Parathyroid adenoma (tissue), 2 donors: ENCODE data around the gene CABCOCO1.

Source experiments
- H2AFZ ChIP-seq: fragments of 300-600 bp; sonication (generic); one replicate; pipeline ENCODE4 v1.7.0; 2017; ENCODE audit warnings: antibody characterized with exemption, mild to moderate bottlenecking
- H3K27ac ChIP-seq: fragments of 300-600 bp; sonication (generic); one replicate; pipeline ENCODE4 v1.7.0; 2017
- H3K27me3 ChIP-seq: fragments of 300-600 bp; sonication (generic); one replicate; pipeline ENCODE4 v1.7.0; 2017; ENCODE audit warnings: low read length; ENCODE audit not compliant: control insufficient read depth, insufficient read depth
- H3K36me3 ChIP-seq: fragments of 300-600 bp; sonication (generic); one replicate; pipeline ENCODE4 v1.7.0; 2017; ENCODE audit warnings: low read length; ENCODE audit not compliant: control insufficient read depth, insufficient read depth
- H3K4me1 ChIP-seq: fragments of 300-600 bp; sonication (generic); one replicate; pipeline ENCODE4 v1.7.0; 2017; ENCODE audit warnings: control low read depth
- H3K4me2 ChIP-seq: fragments of 300-600 bp; sonication (generic); one replicate; pipeline ENCODE4 v1.7.0; 2017; ENCODE audit warnings: low read length
- H3K4me3 ChIP-seq: fragments of 300-600 bp; sonication (generic); one replicate; pipeline ENCODE4 v1.7.0; 2017; ENCODE audit warnings: low read depth, low read length
- H3K79me2 ChIP-seq: fragments of 300-600 bp; sonication (generic); one replicate; pipeline ENCODE4 v1.7.0; 2017; ENCODE audit warnings: control low read depth
- H3K9ac ChIP-seq: fragments of 300-600 bp; sonication (generic); one replicate; pipeline ENCODE4 v1.7.0; 2017; ENCODE audit warnings: mild to moderate bottlenecking
- H3K9me3 ChIP-seq: fragments of 300-600 bp; sonication (generic); one replicate; pipeline ENCODE4 v1.7.0; 2017; ENCODE audit warnings: low read length; ENCODE audit not compliant: control insufficient read depth
- TF ChIP-seq, protein P1 (sequence below): fragments of 300-600 bp; sonication (generic); IDR thresholded peaks from one replicate; pipeline ENCODE4 v1.7.0; 2017; ENCODE audit warnings: antibody characterized with exemption, mild to moderate bottlenecking
- donor health status: primary hyperparathyroidism.

The CABCOCO1 gene

DNA sequence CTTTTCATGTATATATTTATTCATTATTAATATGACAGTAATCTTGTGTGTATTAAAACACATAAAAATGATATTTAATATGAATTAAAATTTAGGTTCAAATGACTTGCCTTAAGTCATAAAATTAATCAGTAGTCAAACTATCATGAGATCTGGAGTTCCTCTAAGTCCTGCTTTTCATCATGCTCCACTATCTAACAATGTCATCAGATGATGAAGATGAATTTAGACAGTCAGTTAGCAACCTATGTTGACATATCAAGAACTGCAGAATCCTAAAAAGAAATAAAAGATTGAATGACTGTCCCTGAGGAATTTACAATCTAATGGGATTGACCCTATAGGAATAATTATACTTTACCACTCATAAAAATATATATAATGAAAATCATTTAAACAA lies 7.1 kb downstream of the CABCOCO1 start:
- H3K9me3 ChIP-seq: no peaks in the 10 kb centered on the region
- H3K27ac ChIP-seq: no peak overlapping the region
- H3K4me1 ChIP-seq: no peaks in the 10 kb centered on the region
- H2AFZ ChIP-seq: no peak overlapping the region
- no peak overlapping the region for H3K9ac ChIP-seq
- no peaks in the 10 kb centered on the region for H3K27me3 ChIP-seq
- TF ChIP-seq, protein P1, sequence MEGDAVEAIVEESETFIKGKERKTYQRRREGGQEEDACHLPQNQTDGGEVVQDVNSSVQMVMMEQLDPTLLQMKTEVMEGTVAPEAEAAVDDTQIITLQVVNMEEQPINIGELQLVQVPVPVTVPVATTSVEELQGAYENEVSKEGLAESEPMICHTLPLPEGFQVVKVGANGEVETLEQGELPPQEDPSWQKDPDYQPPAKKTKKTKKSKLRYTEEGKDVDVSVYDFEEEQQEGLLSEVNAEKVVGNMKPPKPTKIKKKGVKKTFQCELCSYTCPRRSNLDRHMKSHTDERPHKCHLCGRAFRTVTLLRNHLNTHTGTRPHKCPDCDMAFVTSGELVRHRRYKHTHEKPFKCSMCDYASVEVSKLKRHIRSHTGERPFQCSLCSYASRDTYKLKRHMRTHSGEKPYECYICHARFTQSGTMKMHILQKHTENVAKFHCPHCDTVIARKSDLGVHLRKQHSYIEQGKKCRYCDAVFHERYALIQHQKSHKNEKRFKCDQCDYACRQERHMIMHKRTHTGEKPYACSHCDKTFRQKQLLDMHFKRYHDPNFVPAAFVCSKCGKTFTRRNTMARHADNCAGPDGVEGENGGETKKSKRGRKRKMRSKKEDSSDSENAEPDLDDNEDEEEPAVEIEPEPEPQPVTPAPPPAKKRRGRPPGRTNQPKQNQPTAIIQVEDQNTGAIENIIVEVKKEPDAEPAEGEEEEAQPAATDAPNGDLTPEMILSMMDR: no peak
- no peak overlapping the region for H3K4me3 ChIP-seq
- H3K4me2 ChIP-seq: no peak overlapping the region
- no peaks in the 10 kb centered on the region for H3K79me2 ChIP-seq
- H3K36me3 ChIP-seq: no peaks in the 10 kb centered on the region

DNA sequence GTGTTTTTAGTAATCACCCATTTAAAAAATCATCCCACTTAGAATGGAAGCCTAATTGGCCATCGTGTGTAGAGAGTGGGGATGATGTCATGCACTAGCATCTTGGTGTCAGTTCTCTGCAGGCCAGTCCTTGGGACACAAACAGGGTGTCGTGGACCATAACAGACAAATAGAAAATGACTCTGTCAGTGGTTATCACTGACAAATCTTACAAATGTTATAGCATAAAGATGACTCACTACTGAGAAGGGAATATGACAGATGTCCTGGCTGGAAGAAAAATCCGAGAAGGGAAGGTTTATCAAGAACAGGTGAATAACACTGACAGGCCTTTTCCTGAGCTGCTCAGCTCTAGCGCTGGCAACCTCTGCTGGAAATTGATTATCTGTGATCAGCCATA lies 10.6 kb downstream of the CABCOCO1 start:
- H3K4me2 ChIP-seq: no peak overlapping the region
- H3K4me3 ChIP-seq: no peak overlapping the region
- H3K27ac ChIP-seq: no peak overlapping the region
- no peaks in the 10 kb centered on the region for H3K79me2 ChIP-seq
- no peak overlapping the region for H3K9ac ChIP-seq
- no peaks in the 10 kb centered on the region for H3K4me1 ChIP-seq
- no peaks in the 10 kb centered on the region for H3K9me3 ChIP-seq
- H2AFZ ChIP-seq: no peak overlapping the region
- H3K36me3 ChIP-seq: no peaks in the 10 kb centered on the region
- H3K27me3 ChIP-seq: no peaks in the 10 kb centered on the region
- TF ChIP-seq, protein P1: no peak

DNA sequence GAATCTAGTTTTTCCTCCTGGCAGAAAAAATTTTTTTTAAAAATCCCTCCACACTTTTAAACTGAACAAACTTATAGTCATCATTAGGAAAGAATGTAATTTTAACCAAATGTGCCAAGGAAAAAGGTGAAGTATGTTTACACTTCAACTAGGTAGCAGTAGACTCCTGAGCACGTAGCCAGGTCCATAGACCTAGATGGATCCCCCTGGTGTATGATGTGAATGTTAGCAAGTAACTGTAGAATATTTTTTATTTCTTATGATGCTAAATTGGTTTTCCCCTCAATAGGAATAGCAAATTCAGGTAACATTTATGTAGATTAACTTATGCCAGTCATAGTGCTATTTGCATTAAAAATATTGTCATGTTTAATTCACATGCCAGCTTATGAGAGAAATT lies 19.6 kb downstream of the CABCOCO1 start:
- TF ChIP-seq, protein P1: no peak
- no peak overlapping the region for H2AFZ ChIP-seq
- no peak overlapping the region for H3K4me3 ChIP-seq
- no peaks in the 10 kb centered on the region for H3K79me2 ChIP-seq
- no peak overlapping the region for H3K9ac ChIP-seq
- no peaks in the 10 kb centered on the region for H3K27me3 ChIP-seq
- H3K36me3 ChIP-seq: no peaks in the 10 kb centered on the region
- H3K4me1 ChIP-seq: no peaks in the 10 kb centered on the region
- H3K27ac ChIP-seq: no peak overlapping the region
- H3K4me2 ChIP-seq: no peak overlapping the region
- H3K9me3 ChIP-seq: no peaks in the 10 kb centered on the region

DNA sequence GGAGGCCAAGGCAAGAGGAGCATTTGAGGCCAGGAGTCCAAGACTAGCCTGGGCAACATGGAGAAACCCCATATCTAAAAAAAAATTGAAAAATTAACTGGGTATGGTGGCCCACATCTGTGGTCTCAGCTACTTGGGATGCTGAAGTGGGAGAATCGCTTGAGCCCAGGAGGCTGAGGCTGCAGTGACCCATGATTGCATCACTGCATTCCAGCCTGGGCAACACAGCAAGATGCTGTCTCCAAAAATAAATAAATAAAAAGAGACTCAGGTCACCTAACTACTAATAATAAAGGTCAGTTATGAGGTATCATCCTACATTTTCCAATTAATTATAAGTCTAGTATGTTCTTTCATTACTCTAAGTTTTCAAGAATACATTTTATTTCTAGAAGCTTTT lies 20.6 kb downstream of the CABCOCO1 start:
- no peaks in the 10 kb centered on the region for H3K4me1 ChIP-seq
- H3K27me3 ChIP-seq: no peaks in the 10 kb centered on the region
- H3K4me2 ChIP-seq: no peak overlapping the region
- no peak overlapping the region for H3K27ac ChIP-seq
- H2AFZ ChIP-seq: no peak overlapping the region
- no peak overlapping the region for H3K9ac ChIP-seq
- H3K79me2 ChIP-seq: no peaks in the 10 kb centered on the region
- TF ChIP-seq, protein P1: no peak
- H3K4me3 ChIP-seq: no peak overlapping the region
- no peaks in the 10 kb centered on the region for H3K9me3 ChIP-seq
- H3K36me3 ChIP-seq: no peaks in the 10 kb centered on the region

DNA sequence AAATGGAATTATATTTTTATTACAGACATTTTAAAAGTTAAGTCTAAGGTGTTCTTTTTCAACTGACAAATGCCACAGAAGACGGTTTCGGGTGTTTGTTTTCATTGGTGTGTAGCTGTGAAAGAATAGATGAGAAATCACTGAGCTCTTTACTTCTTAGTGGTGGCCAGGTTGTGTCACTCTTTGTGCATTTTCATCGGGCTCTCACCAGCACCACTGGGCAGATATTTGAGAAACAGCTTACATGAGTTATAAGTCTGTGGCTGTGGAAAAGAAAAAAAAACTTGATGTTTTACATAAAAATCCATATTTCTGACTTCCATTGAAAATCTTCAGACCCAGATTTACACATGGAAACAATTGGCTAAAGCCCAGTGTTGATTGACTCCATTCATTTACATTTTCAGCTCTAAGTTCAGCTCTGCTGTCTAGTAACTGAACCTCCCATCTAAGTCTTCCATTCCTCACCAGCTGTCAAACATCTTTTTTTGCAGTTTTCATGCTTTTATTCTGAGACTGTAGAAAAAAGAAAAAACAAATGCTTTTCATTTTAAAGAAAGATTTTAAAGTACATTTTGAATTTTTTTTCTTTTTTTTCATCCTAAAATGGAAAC lies 22.3 kb downstream of the CABCOCO1 start:
- Histone ChIP-seq H3K27me3 (no peaks in the 10 kb centered on the region), H2AFZ (no peak overlapping the region), H3K4me3 (no peak overlapping the region), H3K4me1 (no peaks in the 10 kb centered on the region), H3K36me3 (no peaks in the 10 kb centered on the region), H3K9ac (no peak overlapping the region), H3K9me3 (no peaks in the 10 kb centered on the region), H3K79me2 (no peaks in the 10 kb centered on the region), H3K4me2 (no peak overlapping the region), H3K27ac (no peak overlapping the region)
- TF ChIP-seq, protein P1: no peak
